ENCODE data around the gene ACAD9.
A peak's percentile ranks its signal among the peaks of the same experiment; 100 is the strongest.
"Not testable (repeated sequence)": the region's sequence is repeated elsewhere in the genome, so short reads cannot be mapped to it uniquely, and the experiment has no call there.

Gene ACAD9

DNA sequence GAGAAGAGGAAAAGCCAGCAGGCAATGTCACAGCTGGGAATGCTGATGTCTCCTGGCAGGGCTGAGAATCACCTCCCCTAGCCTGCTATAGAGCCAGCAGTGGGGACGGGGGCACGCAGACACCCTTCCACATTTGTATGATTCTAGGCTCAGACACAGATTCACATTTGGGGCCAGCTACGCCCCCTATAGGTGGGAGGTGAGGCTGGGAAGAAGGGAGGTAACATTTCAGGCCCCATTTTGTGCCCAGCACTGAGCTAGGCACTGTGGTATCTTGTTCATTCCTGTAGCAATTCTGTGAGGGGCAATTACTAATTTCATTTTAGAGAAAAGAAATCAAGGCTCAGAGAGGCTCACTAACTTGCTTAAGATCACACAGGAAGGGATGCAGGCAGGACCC lies 15.9 kb upstream of the ACAD9 start:
- DNase-seq, result no peak

DNA sequence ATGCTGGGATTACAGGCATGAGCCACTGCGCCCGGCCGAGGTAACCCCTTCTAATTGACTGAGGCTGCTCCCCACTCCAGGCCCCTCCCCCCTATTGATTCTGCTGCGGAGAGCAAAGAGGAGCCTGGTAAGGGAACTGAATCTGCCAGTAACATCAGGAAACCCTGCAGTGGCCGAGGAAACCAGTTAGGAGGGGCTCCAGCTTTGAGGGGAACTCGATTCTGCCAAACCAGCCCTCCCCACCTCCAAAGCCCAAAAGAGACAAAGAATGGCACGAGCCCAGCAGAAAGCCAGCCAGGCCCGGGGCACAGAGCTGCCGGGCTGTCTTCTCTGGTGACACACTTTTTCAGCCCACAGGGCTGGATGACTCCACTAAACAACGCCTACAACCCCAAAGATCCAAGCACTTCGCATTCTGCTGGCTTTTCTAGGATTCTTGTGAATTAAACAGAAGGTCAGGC lies 15.0 kb upstream of the ACAD9 start:
- DNase-seq, result no peak

DNA sequence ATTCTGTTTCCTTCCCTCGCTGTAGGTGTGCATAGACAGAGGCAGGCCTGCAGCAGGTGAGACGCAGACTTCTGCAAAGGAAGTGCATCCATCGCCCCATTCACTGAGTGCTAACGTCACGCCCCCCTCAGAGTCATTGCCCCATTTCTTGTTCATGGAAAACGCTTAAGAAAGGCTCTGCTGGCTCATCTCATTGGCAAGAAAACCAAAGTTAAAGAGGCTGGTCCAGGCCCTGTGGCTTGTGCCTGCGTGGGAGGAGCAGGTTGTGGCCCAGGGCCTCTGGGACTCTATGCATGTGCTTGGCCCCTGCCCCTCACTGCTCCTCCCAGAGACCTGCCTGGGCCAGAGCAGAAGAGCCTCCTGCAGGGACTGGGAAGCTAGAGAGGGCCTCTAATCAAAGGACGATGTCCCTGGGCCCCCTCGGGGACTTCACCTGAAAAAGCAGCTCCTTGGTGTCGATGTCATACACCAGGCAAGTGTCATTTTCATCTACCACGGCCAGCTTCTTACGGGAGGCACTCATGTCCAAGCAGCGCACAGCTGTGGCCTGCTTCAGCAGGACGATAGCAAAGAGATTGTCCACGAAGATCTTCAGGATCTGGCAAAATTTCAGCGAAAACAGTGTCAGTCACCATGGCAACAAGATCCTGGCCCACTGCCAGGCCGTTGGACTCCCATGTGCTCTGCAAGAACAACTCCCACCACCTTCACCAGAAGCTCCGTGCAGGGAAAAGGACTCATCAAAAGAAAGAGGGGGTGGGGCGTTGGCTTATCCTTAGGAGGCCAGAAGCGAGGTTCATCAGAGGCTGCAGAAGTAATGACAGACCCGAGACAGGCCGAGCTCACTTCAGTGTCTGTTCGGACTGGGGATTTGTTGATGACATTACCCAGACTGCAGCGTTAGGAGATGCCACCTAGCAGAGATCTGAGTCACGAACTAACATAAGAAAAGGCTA lies 14.3 kb upstream of the ACAD9 start:
- not testable (repeated sequence) for DNase-seq

DNA sequence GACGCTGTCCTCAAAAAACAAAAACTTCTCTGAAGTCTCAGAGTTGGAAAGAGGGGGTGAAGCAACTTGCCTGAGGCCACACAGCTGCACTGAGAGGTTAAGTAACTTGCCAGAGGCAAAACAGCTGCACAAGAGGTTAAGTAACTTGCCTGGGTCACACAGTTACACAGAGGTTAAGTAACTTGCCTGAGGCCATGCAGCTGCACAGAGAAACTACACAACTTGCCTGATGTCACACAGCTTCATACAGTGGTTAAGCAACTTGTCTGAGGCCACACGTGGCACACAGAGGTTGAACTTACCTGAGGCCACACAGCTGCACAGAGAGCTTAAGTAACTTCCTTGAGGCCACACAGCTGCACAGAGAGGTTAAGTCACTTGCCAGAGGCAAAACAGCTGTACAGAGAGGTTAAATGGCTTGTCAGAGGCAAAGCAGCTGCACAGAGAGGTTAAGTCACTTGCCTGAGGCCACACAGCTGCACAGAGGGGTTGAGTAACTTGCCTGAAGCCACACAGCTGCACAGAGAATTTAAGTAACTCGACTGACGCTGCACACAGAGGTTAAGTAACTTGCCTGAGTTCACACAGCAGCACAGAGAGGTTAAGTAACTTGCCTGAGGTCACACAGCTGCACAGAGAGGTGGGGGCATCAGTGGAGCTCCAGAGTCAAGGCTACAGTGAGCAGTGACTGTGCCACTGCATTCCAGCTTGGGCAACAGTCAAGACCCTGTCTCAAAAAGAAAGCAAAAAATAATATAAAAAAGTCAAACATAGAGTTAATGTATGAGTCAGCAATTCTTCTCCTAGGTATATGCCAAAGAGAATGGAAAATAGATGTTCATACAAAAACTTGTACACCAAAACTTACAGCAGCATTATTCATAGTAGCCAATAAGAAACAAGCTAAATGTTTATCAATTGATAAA lies 12.0 kb upstream of the ACAD9 start:
- DNase-seq, result no peak

DNA sequence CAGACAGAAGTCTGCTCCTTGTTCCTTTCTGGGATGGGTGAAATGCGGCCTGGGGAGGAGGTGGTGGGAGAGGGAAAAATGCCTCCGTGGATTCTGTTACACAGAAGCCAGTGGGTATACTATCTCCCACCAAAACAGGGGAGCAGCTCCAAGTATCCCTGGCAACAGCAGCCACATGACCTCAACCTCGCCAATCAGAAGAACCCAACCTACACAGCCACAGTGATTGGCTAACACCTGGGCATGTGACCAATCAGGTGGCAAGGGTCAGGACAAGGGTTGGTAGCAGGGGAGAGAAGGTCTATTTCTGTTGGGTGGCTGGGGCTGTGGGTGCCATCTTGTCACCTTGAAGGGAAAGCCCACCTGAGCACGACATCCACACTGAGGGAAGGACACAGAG lies 9.1 kb upstream of the ACAD9 start:
- no peak for DNase-seq

DNA sequence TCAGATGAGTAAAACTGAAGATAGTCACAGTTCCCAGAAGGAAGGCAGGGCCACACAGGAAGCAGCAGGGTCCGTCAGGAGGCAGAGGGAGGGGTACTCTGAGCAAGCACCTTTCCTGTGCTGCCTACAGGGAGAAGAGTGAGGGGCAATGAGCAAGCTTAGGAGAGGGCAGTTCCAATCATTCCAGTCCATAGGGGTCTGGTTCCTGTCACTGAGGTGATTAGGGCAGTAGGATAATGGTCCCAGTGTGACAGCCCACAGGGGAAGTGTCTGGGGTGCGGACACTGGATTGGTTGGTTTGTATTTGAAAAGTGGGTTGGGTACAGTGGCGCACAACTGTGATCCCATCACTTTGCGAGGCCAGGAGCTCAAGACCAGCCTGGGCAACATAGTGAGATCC lies 7.1 kb upstream of the ACAD9 start:
- no peak for DNase-seq

DNA sequence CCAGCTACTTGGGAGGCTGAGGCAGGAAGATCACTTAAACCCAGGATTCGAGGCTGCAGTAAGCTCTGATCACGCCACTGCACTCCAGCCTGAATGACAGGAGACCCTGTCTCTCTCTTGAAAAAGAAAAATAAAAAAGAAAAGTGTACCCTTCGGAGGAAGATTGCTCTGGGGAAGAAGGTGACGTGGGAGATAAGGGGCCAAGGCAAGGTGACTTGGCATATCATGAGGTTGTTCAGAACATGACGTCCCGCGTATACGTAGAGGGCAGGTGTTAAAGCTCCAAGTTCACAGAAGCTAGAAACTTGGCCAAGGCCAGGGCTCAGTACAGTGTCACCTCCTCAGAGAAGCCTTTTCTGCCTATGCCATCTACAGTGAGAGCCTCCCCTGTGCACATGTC lies 6.7 kb upstream of the ACAD9 start:
- DNase-seq, result no peak

DNA sequence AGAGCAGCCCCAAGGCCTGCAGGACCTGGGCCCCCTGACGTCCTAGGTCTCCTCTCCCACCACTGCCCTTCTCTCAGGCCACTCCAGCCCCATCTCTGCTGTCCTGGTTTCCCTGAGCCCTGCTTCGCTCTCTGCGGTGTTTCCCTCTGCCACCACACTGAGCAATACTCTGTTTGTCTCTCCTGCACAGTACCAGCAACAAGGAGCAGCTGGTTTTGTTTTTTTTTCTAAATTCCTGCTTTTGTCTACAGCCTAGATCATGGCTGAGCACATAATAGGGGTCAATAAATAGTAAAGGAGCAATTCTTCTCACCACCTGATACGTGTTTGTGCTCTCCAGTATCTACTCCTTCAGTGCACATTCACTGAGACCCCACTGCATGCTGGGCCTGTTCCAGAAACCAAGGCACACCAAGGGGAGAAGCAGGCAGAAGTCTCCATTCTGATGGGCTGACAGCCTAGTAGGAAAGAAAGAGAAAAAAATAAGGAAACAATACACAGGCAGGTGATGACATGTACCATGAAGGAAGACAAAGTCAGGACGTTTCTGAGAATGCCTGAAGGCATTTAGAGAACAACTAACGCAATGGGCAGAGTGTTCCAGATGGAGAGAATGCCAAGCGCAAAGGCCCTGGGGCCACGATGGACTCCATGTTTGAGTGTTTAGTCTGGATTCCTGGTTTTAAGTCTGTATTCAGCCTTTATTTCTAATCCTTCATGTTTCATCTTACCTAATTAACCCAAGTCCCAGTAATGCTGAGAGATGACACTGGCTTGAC lies 6.0 kb upstream of the ACAD9 start:
- DNase-seq, result no peak

DNA sequence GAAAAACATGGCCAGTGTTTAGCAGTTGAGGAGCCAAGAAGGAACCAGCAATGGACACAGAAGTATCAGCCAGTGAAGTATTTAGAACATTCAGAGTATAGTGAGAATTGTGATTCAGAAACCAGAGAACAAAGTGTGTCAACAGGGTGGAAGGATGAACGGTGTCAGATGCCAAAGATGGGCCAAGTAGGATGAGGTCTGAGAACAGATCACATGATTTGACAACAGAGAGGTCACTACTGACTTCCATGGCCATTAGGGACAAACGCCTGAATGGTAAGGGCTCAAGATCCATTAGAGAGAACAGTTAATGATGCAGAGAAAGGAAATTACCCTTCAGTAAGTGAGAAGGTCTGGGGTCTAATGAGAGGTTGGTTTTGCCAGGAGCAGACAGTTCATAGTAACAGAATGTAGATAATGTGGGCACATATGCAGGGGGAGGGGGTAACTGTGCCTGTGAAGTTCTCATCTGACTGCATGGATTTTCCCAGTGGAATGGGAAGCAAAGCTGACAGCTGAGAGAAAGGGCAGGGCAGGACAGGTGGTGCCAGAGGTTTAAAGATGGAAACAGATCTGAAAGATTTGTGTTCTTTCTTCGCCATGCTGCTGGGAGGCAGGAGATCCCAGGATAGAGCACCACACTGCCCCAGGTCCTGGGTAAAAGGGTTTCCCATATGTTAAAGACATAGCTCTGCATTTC lies 4.8 kb upstream of the ACAD9 start:
- no peak for DNase-seq

DNA sequence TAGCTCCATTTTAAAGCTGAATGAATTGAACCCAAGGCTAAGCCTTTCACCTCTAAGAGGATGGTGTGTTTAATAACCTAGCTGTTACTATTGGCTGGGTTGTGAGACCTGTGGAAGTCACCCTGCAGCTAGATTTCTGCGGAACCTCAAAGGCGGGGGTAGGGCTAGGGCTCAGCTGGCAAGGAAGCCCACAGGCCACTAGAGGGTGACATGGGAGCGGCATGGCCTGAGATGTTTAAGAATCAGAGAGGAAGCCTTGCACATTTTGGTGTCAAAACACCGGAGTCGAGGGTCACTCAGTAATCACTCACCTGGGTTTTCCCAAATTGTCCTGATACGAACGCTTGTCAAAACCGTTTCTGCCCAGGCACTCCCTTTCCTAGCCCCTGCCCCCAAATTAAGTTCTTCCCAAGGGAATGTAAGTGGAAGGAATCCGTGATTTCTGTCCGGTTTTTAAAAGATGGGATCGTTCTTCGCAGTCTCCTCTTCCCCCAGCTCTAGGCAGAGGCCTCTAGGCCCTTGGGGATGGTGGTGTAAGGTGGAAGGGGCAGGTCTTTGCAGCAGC lies 3.8 kb upstream of the ACAD9 start:
- DNase-seq, result peak; percentile 43

DNA sequence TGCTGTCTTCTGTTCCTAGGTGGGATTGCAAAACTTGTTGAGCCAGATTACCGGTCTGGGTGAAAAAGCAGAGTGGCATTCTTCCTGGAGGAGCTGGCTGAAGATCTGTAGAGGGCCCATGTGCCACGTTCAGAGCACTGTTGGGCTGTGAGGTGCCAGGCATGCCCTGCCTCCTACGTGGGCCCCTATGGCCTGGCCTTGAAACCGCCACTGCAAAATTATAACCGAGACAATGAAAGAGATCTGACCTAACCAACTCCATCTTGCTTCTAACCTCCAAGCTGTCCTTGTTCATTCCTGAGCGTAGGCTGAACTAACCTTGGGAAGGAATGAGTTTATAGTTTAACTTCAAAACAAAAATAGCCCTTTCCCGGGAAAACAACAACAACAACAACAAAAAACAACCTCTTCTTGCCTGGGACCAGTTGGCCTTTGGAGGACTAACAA lies 1.4 kb upstream of the ACAD9 start:
- DNase-seq, result no peak

DNA sequence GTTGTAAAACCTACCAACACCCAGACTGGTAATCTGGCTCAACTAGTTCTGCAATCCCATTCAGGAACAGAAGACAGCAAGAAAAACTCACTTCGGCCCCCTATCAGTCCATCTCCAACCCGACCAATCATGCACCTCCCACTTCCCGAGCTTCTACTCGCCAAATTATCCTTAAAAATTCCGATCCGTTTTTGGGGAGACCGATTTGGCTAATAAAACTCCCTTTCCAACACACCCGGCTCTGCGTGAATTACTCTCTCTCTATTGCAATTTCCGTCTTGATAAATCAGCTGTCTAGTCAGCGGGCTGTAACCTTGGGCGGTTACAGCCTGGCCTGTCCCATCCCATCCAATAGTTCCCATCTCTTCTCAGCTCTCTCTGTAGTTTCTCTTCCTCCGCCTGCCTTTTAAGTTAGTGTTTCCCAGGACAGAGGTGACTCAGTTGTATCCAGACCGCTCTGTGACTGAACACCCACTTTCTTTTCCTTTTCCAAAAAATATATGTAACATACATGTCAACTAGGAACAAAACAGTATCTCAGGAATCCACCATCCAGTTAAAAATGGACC lies 780 bp upstream of the ACAD9 start:
- no peak for DNase-seq

DNA sequence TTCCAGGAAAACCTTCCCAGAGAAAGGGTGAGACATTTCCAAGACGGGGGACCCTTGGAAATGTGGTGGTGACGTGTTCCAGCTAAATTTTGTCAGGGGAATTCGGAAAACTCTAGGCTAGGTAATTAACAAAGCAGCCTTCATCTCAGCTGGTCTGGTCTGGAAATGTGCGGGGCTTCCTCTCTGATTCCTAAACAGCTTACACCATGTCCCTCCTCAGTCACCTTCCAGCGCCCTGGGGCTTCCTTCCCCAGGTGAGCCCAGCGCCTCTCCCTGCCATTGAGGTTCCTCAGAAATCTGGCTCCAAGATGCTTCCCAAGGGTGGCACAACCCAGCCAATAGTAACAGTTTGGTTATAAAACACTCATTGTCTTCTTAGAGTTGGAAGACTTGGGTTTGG lies 571 bp downstream of the ACAD9 start:
- DNase-seq, result no peak

DNA sequence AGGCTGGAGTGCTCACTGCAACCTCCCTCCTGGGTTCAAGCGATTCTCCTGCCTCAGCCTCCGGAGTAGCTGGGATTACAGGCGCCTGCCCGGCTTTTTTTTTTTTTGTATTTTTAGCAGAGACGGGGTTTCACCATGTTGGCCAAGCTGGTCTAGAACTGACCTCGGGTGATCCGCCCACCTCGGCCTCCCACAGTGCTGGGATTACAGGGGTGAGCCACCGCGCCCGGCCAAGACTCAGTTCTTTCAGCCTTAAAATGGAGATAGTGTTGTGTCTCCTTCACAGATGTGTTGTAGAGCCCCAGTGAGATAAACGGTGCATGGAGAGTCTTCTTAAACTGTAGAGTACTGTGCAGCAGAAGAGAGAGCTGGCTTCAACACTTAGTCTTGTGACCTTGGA lies 1.0 kb downstream of the ACAD9 start:
- DNase-seq, result not testable (repeated sequence)

DNA sequence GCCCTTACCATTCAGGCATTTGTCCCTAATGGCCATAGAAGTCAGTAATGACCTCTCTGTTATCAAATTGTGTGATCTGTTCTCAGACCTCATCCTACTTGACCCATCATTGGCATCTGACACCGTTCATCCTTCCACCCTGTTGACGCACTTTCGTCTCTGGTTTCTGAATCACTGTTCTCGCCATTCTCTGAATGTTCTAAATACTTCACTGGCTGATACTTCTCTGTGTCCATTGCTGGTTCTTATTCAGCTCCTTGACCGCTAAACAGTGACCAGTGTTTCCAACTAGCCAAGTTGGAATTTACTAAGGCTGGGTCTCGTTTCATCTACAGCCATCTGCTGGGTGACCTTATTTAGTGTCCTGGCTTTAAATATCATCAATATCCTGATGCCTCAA lies 2.2 kb downstream of the ACAD9 start:
- DNase-seq, result no peak

DNA sequence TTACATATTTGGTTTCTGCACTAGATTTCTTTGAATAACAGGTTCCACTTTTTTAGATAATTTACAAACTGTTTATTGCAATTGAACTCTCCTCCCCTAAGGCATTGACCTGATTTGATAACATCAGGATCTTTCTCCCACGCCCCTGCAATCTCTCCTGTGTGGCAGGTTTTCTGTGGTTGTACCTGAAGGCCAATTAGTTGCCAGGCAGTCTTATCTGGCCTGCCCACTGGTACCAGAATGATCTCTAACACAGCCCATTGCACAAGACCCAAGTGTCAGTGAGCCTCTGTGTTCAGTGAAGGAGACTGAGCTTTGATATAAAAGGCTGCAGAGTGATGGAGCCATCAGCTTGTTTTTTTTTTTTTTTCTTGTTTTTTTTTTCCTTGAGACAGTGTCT lies 3.3 kb downstream of the ACAD9 start:
- DNase-seq, result no peak

DNA sequence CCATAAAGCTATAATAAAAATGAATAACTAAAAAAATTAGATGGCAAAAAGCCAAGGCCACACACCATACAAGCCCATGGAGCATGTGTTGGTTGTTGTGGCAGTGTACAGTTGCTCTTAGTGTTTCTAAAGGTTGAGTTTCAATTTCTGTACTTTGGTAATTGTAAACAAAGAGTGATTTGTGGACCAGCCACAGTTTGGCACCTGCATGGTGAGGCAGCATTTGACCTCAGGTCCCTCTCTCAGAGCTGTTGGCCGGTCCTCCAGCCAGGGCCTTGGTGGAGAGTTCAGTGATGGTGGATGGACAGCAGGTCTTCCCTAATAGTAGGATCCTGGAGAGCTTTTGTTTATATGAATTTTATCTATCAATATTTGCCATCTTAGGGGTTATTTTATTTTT lies 5.6 kb downstream of the ACAD9 start:
- DNase-seq, result no peak

DNA sequence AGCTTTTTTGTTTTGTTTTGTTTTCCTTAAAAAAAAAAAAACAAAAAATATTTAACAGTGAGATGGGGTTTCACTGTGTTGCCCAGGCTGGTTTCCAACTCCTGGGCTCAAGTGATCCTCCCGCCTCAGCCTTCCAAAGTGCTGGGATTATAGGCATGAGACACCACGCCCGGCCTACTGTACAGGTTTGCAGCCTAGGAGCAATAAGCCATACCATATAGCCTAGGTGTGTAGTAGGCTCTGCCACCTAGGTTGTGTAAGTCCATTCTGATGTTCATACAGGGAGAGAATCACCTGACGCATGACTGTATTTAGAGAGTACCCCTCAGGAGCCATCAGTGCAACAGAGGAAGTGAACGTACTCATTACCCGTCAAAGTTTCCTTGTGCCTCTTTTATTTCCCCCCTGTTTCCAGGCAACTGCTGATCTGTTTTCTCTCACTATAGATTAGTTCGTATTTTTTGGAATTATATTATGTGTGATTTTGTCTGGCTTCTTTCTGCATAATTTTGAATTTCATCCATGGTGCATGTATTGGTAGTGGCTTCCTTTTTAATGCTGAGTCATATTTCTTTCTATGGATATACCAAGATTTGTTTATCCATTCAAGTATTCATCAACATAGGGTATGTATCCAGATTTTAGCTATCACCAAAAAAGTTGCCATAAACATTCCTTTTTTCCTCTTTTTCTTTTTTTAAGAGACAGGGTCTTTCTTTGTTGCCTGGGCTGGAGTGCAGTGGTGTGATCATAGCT lies 9.9 kb downstream of the ACAD9 start:
- no peak for DNase-seq

DNA sequence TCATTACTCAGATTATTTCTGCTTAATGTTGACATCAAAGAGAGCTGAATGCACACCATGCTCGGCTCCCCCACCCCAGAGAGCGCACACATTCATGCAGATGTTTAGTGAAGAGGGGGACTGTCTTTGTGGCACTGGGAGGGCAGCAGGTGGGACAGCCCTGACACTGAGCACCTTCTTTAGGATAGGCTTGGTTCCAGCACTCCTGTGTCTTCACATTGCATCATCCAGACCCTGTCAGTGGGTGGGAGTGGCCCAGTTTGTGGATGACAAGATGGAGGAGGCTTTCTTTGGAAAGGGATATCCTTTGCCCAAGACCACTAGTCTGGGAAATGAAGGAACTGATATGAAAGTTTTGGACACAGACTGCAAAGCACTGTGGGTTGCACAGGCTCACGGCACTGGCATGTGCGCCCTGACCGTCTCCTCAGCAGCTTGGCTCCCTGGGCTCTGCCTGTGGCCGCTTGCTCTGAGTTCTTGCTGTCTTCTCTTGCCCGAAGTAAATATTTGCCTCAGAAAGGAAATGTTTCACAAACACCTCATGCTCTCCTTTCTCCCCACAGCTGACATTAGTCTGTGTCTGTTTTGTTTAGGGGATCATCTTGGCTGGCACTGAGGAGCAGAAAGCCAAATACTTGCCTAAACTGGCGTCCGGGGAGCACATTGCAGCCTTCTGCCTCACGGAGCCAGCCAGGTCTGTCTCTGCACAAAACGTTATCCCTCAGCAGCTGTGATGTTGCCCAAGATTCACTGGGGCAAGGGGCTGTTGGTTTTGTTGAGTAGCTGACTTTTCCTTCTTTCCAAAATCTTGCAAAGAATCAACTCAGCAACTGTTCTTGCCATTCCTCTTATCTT lies 16.6 kb downstream of the ACAD9 start:
- DNase-seq, result no peak

DNA sequence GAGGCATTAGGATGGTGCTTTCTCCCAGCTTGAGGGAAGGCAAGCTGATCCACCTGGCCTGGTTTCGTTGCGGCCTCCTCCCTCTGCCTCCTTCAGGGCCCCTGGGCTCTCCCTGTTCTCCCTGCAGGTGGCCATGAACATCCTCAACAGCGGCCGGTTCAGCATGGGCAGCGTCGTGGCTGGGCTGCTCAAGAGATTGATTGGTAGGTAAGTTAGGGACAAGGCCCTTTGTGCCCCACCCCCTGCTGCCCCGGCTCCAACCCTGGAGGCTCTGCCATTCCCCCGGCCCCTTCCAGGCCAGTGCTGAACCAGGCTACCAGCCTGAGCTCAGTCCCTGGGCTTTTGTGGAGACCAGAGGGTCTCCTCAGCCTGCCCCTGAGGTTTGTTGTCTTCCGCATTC lies 23.0 kb downstream of the ACAD9 start:
- DNase-seq, result no peak

All from stimulated activated naive CD4-positive, alpha-beta T cell treated with Interleukin-2 at 50 U/mL for 16 hours (primary cell).